ENCODE results near the gene RC3H1. TPM values are rescaled to one million over a fixed set of nuclear protein-coding genes. Genes with fewer than 3 reads are reported as not detected.

Gene RC3H1
- total and polyA plus RNA-seq, 10 of the 15 experiments (the other 5 are each of a cell fraction or from before 2014, with no cell fraction given), result 1.4 to 33.9 (median 11.8) TPM

DNA sequence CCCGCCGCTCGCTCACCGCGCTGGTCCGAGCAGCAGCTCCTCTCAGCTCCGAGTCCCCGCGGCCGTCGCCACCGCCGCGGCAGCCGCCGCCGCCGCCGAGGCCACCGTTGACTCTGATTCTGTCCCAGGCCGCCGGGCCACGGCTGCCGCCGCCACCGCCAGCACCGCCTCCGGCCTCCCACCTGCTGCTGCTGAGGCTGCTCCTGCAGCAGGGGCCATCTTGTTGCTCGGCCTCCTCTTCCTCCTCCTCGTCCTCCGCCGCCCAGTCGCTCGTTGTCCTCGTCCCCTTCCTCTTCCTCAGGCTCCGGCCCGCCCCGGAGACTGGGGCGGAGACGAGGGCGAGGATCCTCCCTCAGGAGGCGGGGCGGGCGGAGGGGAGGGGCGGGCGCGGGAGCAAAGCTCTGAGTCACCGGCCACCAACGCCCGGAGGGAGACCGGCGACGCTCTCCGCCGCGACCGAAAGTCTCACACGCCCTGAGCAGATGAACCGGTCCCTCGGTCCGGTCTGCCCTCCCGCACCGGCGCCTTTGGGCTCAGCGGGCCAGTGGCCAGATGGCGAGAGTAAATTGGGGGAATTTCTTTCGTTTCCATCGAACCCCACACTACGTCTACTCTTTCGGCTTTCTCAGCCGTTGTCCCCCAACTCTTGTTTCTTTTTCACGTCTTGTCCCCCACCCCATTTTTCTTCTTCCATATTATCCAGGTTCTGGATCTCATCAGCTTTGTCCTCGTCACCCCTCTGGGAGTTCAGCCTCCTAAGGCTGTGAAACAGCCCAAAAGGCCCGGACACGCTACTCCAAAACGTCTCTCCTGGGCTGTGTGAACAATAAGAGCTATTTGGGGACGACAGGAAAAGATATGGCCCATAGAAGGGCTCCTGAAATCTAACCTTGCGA, at the start of gene RC3H1 (continued):
- TF ChIP-seq, protein P1, sequence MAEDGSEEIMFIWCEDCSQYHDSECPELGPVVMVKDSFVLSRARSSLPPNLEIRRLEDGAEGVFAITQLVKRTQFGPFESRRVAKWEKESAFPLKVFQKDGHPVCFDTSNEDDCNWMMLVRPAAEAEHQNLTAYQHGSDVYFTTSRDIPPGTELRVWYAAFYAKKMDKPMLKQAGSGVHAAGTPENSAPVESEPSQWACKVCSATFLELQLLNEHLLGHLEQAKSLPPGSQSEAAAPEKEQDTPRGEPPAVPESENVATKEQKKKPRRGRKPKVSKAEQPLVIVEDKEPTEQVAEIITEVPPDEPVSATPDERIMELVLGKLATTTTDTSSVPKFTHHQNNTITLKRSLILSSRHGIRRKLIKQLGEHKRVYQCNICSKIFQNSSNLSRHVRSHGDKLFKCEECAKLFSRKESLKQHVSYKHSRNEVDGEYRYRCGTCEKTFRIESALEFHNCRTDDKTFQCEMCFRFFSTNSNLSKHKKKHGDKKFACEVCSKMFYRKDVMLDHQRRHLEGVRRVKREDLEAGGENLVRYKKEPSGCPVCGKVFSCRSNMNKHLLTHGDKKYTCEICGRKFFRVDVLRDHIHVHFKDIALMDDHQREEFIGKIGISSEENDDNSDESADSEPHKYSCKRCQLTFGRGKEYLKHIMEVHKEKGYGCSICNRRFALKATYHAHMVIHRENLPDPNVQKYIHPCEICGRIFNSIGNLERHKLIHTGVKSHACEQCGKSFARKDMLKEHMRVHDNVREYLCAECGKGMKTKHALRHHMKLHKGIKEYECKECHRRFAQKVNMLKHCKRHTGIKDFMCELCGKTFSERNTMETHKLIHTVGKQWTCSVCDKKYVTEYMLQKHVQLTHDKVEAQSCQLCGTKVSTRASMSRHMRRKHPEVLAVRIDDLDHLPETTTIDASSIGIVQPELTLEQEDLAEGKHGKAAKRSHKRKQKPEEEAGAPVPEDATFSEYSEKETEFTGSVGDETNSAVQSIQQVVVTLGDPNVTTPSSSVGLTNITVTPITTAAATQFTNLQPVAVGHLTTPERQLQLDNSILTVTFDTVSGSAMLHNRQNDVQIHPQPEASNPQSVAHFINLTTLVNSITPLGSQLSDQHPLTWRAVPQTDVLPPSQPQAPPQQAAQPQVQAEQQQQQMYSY (CRISPR knock-in tag; IDR thresholded peaks at IDR 0.05), result no peak
- TF ChIP-seq TBL1XR1 (IDR thresholded peaks at IDR 0.05; ENCODE audit: low read depth, low read length), result no peak
- no peak for TF ChIP-seq MEF2B (IDR thresholded peaks at IDR 0.05; ENCODE audit: partially characterized antibody, poor library complexity, severe bottlenecking)
- TF ChIP-seq, protein P2, sequence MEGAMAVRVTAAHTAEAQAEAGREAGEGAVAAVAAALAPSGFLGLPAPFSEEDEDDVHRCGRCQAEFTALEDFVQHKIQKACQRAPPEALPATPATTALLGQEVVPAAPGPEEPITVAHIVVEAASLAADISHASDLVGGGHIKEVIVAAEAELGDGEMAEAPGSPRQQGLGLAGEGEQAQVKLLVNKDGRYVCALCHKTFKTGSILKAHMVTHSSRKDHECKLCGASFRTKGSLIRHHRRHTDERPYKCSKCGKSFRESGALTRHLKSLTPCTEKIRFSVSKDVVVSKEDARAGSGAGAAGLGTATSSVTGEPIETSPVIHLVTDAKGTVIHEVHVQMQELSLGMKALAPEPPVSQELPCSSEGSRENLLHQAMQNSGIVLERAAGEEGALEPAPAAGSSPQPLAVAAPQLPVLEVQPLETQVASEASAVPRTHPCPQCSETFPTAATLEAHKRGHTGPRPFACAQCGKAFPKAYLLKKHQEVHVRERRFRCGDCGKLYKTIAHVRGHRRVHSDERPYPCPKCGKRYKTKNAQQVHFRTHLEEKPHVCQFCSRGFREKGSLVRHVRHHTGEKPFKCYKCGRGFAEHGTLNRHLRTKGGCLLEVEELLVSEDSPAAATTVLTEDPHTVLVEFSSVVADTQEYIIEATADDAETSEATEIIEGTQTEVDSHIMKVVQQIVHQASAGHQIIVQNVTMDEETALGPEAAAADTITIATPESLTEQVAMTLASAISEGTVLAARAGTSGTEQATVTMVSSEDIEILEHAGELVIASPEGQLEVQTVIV (IDR thresholded peaks at IDR 0.05; ENCODE audit: borderline replicate concordance, partially characterized antibody), result no peak
- TF ChIP-seq, protein P3, sequence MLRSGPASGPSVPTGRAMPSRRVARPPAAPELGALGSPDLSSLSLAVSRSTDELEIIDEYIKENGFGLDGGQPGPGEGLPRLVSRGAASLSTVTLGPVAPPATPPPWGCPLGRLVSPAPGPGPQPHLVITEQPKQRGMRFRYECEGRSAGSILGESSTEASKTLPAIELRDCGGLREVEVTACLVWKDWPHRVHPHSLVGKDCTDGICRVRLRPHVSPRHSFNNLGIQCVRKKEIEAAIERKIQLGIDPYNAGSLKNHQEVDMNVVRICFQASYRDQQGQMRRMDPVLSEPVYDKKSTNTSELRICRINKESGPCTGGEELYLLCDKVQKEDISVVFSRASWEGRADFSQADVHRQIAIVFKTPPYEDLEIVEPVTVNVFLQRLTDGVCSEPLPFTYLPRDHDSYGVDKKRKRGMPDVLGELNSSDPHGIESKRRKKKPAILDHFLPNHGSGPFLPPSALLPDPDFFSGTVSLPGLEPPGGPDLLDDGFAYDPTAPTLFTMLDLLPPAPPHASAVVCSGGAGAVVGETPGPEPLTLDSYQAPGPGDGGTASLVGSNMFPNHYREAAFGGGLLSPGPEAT (IDR thresholded peaks at IDR 0.05; ENCODE audit: low read depth), result 0 out of 2 replicates have a peak, but pooled peaks have one; percentile 14
- no peak for TF ChIP-seq ETV6 (conservative IDR thresholded peaks at IDR 0.05 in 1 of 2, IDR thresholded peaks at IDR 0.05 in 1 of 2; ENCODE audit: borderline replicate concordance in 1 of 2, low read depth in 1 of 2)
- TF ChIP-seq KDM1A (IDR thresholded peaks at IDR 0.05; ENCODE audit: borderline replicate concordance), result no peak
- TF ChIP-seq GATAD2B (conservative IDR thresholded peaks at IDR 0.05; ENCODE audit: low read depth), result no peak; the same call in 1 of the 2 replicates
- TF ChIP-seq PKNOX1 (IDR thresholded peaks at IDR 0.05), result no peak
- no peak for TF ChIP-seq HDAC2 (IDR thresholded peaks at IDR 0.05)
- TF ChIP-seq REST (IDR thresholded peaks at IDR 0.05; ENCODE audit: low read depth, low read length), result 0 out of 2 replicates have a peak, but pooled peaks have one; percentile 3
